DOHH2 (cell line): ENCODE measurements around the gene HIVEP3.

Experiments
- H3F3A ChIP-seq: fragments of 200-600 bp; sonication (generic), shearing (Covaris generic); 2 replicates; pipeline ENCODE4 v1.6.0; 2016; ENCODE audit warnings: antibody characterized with exemption, mild to moderate bottlenecking; ENCODE audit not compliant: control insufficient read depth, insufficient read depth
- H3K27ac ChIP-seq: fragments of 200-600 bp; sonication (generic); 2 replicates; pipeline ENCODE4 v1.5.1; 2014; ENCODE audit warnings: low read depth, mild to moderate bottlenecking, low read length, moderate library complexity
- H3K27me3 ChIP-seq: fragments of 200-600 bp; sonication (generic); 2 replicates; pipeline ENCODE4 v1.6.1; 2014; ENCODE audit warnings: mild to moderate bottlenecking, low read length, mixed read lengths; ENCODE audit not compliant: control insufficient read depth
- H3K36me3 ChIP-seq: fragments of 200-600 bp; sonication (generic); 2 replicates; pipeline ENCODE4 v1.6.1; 2014; ENCODE audit warnings: mild to moderate bottlenecking, low read length, moderate library complexity, mixed read lengths; ENCODE audit not compliant: control insufficient read depth
- H3K4me1 ChIP-seq: fragments of 200-600 bp; sonication (generic); 2 replicates; pipeline ENCODE4 v1.6.1; 2014; ENCODE audit warnings: mild to moderate bottlenecking, low read length, mixed read lengths; ENCODE audit not compliant: control insufficient read depth
- H3K4me2 ChIP-seq: fragments of 200-600 bp; sonication (generic); 2 replicates; pipeline ENCODE4 v1.6.0; 2014; ENCODE audit warnings: mild to moderate bottlenecking, low read length, moderate library complexity
- H3K4me3 ChIP-seq: fragments of 200-600 bp; sonication (generic); 2 replicates; pipeline ENCODE4 v1.5.1; 2014; ENCODE audit warnings: mild to moderate bottlenecking, low read length, mixed read lengths
- H3K79me2 ChIP-seq: fragments of 200-600 bp; sonication (generic); 2 replicates; pipeline ENCODE4 v1.6.1; 2014; ENCODE audit warnings: mild to moderate bottlenecking, low read length, mixed read lengths; ENCODE audit not compliant: control insufficient read depth
- H3K9me2 ChIP-seq: fragments of 200-600 bp; sonication (generic); replicated peaks from 2 replicates; pipeline ENCODE4 v1.6.1; 2014; ENCODE audit warnings: mild to moderate bottlenecking, low read length, mixed read lengths; ENCODE audit not compliant: control insufficient read depth
- H3K9me3 ChIP-seq: fragments of 200-600 bp; sonication (generic); 2 replicates; pipeline ENCODE4 v1.6.1; 2014; ENCODE audit warnings: antibody characterized with exemption, low read length, mixed read lengths; ENCODE audit not compliant: control insufficient read depth, insufficient read depth
- H4K20me1 ChIP-seq: fragments of 200-600 bp; sonication (generic); 2 replicates; pipeline ENCODE4 v1.6.0; 2014; ENCODE audit warnings: low read depth, mild to moderate bottlenecking, antibody characterized with exemption, low read length, moderate library complexity; ENCODE audit not compliant: control insufficient read depth, insufficient read depth
- CTCF ChIP-seq: fragments of 200-600 bp; sonication (generic); IDR thresholded peaks from one replicate; pipeline ENCODE4 v1.5.1; 2014; ENCODE audit warnings: antibody characterized with exemption, mild to moderate bottlenecking, low read depth, low read length; ENCODE audit not compliant: poor library complexity, severe bottlenecking
- EZH2phosphoT487 ChIP-seq: fragments of 200-600 bp; sonication (generic); IDR thresholded peaks from 2 replicates; pipeline ENCODE4 v1.6.1; 2017; ENCODE audit warnings: borderline replicate concordance, mild to moderate bottlenecking, antibody characterized with exemption, low read length, moderate library complexity, mixed read lengths

HIVEP3 gene

GRCh38 chr1:41943717-41944116, 25.0 kb upstream of the HIVEP3 start:
- H3F3A ChIP-seq, result no peaks in the 10 kb centered on the region
- H3K27ac ChIP-seq, result no peak overlapping the region
- no peaks in the 10 kb centered on the region for H3K9me3 ChIP-seq
- H3K27me3 ChIP-seq, result no peaks in the 10 kb centered on the region
- no peaks in the 10 kb centered on the region for H3K36me3 ChIP-seq
- no peaks in the 10 kb centered on the region for H3K79me2 ChIP-seq
- H3K9me2 ChIP-seq, result no peaks in the 10 kb centered on the region
- TF ChIP-seq EZH2phosphoT487 (no peak), CTCF (no peak)
- no peak overlapping the region for H3K4me2 ChIP-seq
- no peaks in the 10 kb centered on the region for H3K4me1 ChIP-seq
- no peaks in the 10 kb centered on the region for H4K20me1 ChIP-seq
- no peak overlapping the region for H3K4me3 ChIP-seq

- no peaks in the 10 kb centered on the region for H3F3A ChIP-seq
- no peaks in the 10 kb centered on the region for H3K9me3 ChIP-seq
- no peaks in the 10 kb centered on the region for H3K4me1 ChIP-seq
- no peak for TF ChIP-seq EZH2phosphoT487
- TF ChIP-seq CTCF, result no peak
- H3K27ac ChIP-seq, result no peak overlapping the region
- H3K4me3 ChIP-seq, result no peak overlapping the region
- H3K4me2 ChIP-seq, result no peak overlapping the region
- no peaks in the 10 kb centered on the region for H3K36me3 ChIP-seq
- H3K27me3 ChIP-seq, result 0 out of 2 replicates have a peak, but pooled peaks cover 6% of the 10 kb centered on the region
- H3K79me2 ChIP-seq, result no peaks in the 10 kb centered on the region
- H3K9me2 ChIP-seq, result no peaks in the 10 kb centered on the region
- H4K20me1 ChIP-seq, result no peaks in the 10 kb centered on the region
Observed at GRCh38 chr1:41942278-41942677, 23.6 kb upstream of the HIVEP3 start.

GRCh38 chr1:41941381-41941780, 22.7 kb upstream of the HIVEP3 start:
- Histone ChIP-seq H3K9me3 (no peaks in the 10 kb centered on the region), H3K27ac (no peak overlapping the region), H3K4me2 (no peak overlapping the region), H3F3A (no peaks in the 10 kb centered on the region), H3K4me1 (no peaks in the 10 kb centered on the region), H3K79me2 (no peaks in the 10 kb centered on the region), H3K36me3 (no peaks in the 10 kb centered on the region), H4K20me1 (no peaks in the 10 kb centered on the region), H3K9me2 (no peaks in the 10 kb centered on the region), H3K4me3 (no peak overlapping the region), H3K27me3 (0 out of 2 replicates have a peak, but pooled peaks cover 6% of the 10 kb centered on the region)
- TF ChIP-seq EZH2phosphoT487 (no peak), CTCF (no peak)
